ENCODE data around the gene GRIK3.

DNA sequence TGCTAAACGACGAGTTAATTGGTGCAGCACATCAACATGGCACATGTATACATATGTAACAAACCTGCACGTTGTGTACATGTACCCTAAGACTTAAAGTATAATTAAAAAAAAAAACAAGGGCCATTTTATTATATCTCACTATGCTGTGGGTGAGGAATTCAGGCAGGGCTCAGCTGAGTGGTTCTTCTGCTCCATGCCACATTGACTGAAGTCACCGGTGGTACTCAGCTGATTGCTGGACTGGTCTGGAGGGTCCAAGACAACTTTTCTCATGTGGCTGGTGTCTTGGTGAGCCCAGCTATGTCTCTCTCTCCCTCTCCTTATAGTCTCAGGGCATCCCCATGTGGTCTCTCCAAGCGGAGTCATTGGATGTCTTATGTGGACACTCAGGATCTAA is 275.0 kb downstream of the GRIK3 start:
- TF ChIP-seq POLR2AphosphoS5 (IDR thresholded peaks at IDR 0.05) (no peak), EP300 (IDR thresholded peaks at IDR 0.05) (no peak)
- TF ChIP-seq, protein P1, sequence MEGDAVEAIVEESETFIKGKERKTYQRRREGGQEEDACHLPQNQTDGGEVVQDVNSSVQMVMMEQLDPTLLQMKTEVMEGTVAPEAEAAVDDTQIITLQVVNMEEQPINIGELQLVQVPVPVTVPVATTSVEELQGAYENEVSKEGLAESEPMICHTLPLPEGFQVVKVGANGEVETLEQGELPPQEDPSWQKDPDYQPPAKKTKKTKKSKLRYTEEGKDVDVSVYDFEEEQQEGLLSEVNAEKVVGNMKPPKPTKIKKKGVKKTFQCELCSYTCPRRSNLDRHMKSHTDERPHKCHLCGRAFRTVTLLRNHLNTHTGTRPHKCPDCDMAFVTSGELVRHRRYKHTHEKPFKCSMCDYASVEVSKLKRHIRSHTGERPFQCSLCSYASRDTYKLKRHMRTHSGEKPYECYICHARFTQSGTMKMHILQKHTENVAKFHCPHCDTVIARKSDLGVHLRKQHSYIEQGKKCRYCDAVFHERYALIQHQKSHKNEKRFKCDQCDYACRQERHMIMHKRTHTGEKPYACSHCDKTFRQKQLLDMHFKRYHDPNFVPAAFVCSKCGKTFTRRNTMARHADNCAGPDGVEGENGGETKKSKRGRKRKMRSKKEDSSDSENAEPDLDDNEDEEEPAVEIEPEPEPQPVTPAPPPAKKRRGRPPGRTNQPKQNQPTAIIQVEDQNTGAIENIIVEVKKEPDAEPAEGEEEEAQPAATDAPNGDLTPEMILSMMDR (IDR thresholded peaks at IDR 0.05), result no peak

Measured in stomach (tissue), 4 donors.